Fibroblast of skin of left quadriceps (primary cell): ENCODE results near the gene DRD5.

Source experiments
- DNase-seq, 2 experiments: peaks; one replicate each; pipeline ENCODE4 v3.0.0-alpha.2; 2013; ENCODE audit warnings: low read depth in 2 of 2

Gene DRD5

GRCh38 chr4:9816285-9816684 lies 34.9 kb downstream of the DRD5 start:
- DNase-seq, result no peak

- DNase-seq, result no peak
These were observed 38.9 kb downstream of the DRD5 start for GRCh38 chr4:9820343-9820742.

GRCh38 chr4:9825049-9825448 lies 43.6 kb downstream of the DRD5 start:
- no peak for DNase-seq

- no peak for DNase-seq
These were observed 45.1 kb downstream of the DRD5 start for GRCh38 chr4:9826551-9826950.

GRCh38 chr4:9832640-9833039 lies 51.2 kb downstream of the DRD5 start:
- no peak for DNase-seq

- DNase-seq, result no peak
These were observed 52.0 kb downstream of the DRD5 start for GRCh38 chr4:9833421-9833820.
